WTC11 (cell line): ENCODE data around the gene LOXL1.

Experiments
- CREB1 ChIP-seq: sonication (generic); formaldehyde crosslinking; IDR thresholded peaks from 2 replicates; pipeline ENCODE4 v1.8.0; 2023; ENCODE audit warnings: mild to moderate bottlenecking, missing genetic modification reagents
- HMGA2 ChIP-seq: fragments of 250-450 bp; sonication (Bioruptor Pico); IDR thresholded peaks from 2 replicates; pipeline ENCODE4 v1.4.0; 2021; ENCODE audit warnings: mild to moderate bottlenecking, moderate library complexity
- IRF2 ChIP-seq: sonication (generic); formaldehyde crosslinking; IDR thresholded peaks from 2 replicates; pipeline ENCODE4 v1.8.0; 2022; ENCODE audit warnings: low read depth, missing genetic modification reagents, borderline replicate concordance
- NFYB ChIP-seq: sonication (generic); formaldehyde crosslinking; conservative IDR thresholded peaks from 2 replicates; pipeline ENCODE4 v1.8.0; 2022; ENCODE audit warnings: low read depth, missing genetic modification reagents
- SMAD3 ChIP-seq: sonication (generic); formaldehyde crosslinking; IDR thresholded peaks from 2 replicates; pipeline ENCODE4 v1.8.0; 2022; ENCODE audit warnings: missing genetic modification reagents, mild to moderate bottlenecking, borderline replicate concordance
- ZBTB21 ChIP-seq: sonication (generic); formaldehyde crosslinking; IDR thresholded peaks from 2 replicates; pipeline ENCODE4 v1.8.1; 2023; ENCODE audit warnings: mild to moderate bottlenecking, missing genetic modification reagents, borderline replicate concordance
- TF ChIP-seq, protein P1 (sequence below): sonication (generic); formaldehyde crosslinking; IDR thresholded peaks from 2 replicates; pipeline ENCODE4 v1.8.1; 2022; ENCODE audit warnings: mild to moderate bottlenecking, moderate library complexity, missing genetic modification reagents
- TF ChIP-seq, protein P2 (sequence below): fragments of 200-600 bp; IDR thresholded peaks from 2 replicates; pipeline ENCODE4 v1.8.0; 2022; ENCODE audit warnings: antibody characterized with exemption
- TF ChIP-seq, protein P3 (sequence below): sonication (generic); formaldehyde crosslinking; conservative IDR thresholded peaks from 2 replicates; pipeline ENCODE4 v1.8.1; 2022; ENCODE audit warnings: mild to moderate bottlenecking, missing genetic modification reagents

DNA sequence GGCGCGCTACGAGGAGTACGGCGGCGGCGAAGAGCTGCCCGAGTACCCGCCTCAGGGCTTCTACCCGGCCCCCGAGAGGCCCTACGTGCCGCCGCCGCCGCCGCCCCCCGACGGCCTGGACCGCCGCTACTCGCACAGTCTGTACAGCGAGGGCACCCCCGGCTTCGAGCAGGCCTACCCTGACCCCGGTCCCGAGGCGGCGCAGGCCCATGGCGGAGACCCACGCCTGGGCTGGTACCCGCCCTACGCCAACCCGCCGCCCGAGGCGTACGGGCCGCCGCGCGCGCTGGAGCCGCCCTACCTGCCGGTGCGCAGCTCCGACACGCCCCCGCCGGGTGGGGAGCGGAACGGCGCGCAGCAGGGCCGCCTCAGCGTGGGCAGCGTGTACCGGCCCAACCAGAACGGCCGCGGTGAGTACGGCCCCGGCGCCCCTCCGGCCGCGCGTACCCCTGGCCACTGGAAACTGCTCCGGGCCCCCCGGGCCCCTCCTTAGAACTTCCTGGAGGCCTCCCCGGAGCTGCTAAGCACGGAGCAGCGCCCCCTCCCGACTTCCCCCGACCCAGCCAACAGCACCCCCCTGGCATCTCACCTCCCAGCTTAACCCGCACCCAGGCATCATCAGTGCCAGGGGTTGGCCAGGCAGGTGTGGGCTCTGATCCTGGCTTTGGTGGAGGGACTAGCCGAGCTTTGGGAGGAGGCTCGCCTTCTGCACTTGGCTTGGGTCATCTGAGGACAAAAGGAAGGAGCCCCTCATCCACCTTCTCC lies 1.4 kb downstream of the LOXL1 start:
- TF ChIP-seq, protein P1, sequence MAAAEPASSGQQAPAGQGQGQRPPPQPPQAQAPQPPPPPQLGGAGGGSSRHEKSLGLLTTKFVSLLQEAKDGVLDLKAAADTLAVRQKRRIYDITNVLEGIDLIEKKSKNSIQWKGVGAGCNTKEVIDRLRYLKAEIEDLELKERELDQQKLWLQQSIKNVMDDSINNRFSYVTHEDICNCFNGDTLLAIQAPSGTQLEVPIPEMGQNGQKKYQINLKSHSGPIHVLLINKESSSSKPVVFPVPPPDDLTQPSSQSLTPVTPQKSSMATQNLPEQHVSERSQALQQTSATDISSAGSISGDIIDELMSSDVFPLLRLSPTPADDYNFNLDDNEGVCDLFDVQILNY (CRISPR knock-in tag), result peak; percentile 72
- TF ChIP-seq SMAD3 (CRISPR knock-in tag), result no peak
- TF ChIP-seq, protein P2, sequence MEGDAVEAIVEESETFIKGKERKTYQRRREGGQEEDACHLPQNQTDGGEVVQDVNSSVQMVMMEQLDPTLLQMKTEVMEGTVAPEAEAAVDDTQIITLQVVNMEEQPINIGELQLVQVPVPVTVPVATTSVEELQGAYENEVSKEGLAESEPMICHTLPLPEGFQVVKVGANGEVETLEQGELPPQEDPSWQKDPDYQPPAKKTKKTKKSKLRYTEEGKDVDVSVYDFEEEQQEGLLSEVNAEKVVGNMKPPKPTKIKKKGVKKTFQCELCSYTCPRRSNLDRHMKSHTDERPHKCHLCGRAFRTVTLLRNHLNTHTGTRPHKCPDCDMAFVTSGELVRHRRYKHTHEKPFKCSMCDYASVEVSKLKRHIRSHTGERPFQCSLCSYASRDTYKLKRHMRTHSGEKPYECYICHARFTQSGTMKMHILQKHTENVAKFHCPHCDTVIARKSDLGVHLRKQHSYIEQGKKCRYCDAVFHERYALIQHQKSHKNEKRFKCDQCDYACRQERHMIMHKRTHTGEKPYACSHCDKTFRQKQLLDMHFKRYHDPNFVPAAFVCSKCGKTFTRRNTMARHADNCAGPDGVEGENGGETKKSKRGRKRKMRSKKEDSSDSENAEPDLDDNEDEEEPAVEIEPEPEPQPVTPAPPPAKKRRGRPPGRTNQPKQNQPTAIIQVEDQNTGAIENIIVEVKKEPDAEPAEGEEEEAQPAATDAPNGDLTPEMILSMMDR, result peak; percentile 33; the same call in 1 of the 2 replicates
- TF ChIP-seq, protein P3, sequence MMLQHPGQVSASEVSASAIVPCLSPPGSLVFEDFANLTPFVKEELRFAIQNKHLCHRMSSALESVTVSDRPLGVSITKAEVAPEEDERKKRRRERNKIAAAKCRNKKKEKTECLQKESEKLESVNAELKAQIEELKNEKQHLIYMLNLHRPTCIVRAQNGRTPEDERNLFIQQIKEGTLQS (CRISPR knock-in tag), result no peak
- TF ChIP-seq CREB1 (CRISPR knock-in tag), result no peak
- no peak for TF ChIP-seq ZBTB21
- no peak for TF ChIP-seq NFYB (CRISPR knock-in tag)
- no peak for TF ChIP-seq IRF2
- no peak for TF ChIP-seq HMGA2 (CRISPR knock-in tag)
